Left forelimb (tissue), 1 donor: ENCODE measurements around the gene GPR183.

Experiments used
- DNase-seq: peaks from one replicate; pipeline ENCODE4 v3.0.0-alpha.2; 2018; ENCODE audit warnings: low spot score

The GPR183 gene

DNA sequence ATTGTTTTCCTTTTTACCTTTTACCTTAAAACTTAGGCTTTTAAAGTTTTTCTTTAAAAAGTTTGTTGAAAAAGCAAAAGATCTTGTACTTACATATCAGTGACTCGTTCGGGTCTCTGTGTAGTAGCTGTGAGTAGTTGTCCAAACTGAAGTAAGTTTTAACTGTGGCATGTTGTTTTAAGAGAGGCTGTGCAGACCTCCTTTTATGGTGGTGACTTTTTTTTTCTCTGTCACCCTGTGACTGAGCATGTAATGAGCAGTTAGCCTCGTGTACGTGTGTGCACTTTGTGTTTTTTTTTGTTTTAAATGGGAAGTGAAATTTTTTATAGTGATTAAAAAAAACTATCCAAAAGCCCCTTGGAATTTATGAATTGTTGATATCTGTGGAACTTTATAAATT is at the start of gene GPR183:
Gene GPR183 (minus strand): TSS at position 153 of the 400 bp plus-strand sequence. CDS start 11,254 bp downstream, outside the sequence.
- DNase-seq, result no peak

DNA sequence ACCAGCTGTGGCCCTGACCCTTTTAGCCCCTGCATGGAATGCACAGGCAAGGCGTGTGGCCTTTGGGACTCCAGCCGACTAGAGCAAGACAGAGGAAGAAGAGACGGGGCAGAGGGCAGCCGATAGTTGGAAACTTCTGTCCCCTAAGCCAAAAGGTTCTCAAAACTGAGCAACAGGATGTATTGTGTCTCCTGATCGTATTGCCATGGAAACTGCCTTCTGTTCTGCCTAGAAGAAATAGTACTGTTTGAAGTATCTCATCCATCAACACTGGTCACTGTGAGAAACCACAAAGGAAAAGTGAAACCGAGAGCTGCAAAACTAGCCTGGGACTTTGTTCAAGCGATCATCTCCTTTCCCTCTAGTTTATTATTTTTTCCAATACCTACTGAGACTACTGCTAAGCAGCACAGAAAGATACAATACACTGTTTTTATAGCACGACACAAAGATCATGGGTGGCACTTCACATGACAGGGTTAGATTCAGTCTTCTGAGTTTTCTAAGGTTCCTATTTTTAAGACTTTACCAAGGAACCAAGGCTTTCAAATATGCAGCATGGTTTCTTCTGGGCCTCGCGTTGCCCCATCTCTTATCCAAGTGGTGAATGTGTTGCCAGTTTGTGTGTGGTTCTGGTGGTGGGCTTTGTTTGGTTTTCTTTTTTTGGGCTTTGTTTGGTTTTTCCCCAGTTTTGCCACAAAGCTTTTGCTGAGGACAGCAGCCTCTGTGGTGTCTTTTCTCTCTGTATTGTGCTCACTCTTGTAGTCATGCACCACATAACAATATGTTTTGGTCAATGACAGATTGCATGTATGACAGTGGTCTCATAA is 49.3 kb upstream of the GPR183 start:
- DNase-seq, result no peak

- no peak for DNase-seq
These were observed 48.7 kb upstream of the GPR183 start for GRCh38 chr13:99356012-99356261.

DNA sequence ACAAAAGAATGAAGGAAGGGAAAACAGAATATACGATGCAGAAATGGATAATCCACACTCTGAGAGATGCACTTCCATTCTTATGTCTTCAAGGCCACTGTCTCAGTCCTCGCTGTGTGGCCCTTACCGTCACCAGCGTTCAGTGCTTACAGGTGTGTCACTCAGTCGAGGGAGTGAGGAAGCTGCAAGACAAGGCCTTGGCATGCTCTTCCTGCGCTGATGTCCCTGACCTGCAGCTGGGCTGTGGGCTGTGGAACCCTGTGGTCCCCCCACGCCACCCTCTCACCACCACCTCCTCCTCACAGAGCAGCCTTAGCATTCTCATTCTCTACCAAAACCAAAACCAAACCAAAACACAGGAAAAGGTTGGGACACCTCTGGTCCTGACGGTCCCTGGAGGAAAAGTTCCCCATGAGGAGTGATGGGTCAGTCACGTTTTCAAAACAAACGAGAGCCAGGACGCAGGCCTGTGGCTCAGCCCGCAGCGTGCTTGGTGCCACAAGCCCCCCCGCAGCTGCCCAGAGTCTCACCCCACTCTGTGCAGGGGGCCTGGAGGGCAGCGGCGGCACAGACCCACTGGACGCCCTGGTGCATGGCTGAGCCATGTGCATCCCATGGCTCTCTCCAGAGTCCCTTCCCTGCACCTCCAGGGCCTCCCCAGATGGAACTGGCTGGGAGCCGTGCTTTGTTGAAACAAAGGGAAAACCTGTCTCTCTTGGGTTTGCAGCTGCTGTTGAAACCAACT is 48.2 kb upstream of the GPR183 start:
- DNase-seq, result no peak

- DNase-seq, result no peak
These were observed 47.3 kb upstream of the GPR183 start for GRCh38 chr13:99354371-99354951.

DNA sequence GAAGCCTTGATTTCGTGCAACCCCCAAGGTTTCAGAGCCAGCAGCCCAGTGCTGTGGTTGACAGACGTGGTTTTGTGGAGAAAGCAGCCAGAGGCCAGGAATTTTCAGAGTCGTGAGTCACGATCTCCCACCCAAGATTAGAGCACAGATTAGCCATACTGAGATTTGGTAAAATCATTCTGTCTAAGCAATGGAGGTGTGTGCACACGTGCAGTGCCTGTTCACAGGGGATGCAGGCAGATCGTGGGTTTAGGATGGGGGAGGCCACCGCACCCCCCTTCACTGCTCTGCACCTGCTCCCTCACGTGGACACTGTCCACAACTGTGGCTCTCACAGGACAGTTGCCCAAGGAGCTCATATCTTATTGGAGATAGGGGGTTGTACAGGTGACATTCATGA is 46.6 kb upstream of the GPR183 start:
- no peak for DNase-seq

DNA sequence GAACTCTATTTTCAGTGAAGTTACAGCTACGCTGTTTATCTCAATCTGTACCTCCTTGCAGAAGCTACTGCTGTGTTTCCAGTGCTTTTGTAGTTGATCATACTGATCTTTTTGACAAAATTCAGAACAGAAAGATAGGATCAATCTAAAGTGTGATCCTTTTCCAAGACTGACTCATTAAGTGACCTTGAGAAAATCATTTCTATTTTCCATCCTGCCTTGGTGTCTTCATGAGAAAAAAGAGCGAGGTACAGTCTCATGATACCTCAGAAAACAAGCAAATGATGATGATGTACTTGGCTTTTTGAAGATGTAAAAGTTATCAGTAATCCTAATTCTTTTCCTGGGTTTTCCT is 46.0 kb upstream of the GPR183 start:
- DNase-seq, result no peak

DNA sequence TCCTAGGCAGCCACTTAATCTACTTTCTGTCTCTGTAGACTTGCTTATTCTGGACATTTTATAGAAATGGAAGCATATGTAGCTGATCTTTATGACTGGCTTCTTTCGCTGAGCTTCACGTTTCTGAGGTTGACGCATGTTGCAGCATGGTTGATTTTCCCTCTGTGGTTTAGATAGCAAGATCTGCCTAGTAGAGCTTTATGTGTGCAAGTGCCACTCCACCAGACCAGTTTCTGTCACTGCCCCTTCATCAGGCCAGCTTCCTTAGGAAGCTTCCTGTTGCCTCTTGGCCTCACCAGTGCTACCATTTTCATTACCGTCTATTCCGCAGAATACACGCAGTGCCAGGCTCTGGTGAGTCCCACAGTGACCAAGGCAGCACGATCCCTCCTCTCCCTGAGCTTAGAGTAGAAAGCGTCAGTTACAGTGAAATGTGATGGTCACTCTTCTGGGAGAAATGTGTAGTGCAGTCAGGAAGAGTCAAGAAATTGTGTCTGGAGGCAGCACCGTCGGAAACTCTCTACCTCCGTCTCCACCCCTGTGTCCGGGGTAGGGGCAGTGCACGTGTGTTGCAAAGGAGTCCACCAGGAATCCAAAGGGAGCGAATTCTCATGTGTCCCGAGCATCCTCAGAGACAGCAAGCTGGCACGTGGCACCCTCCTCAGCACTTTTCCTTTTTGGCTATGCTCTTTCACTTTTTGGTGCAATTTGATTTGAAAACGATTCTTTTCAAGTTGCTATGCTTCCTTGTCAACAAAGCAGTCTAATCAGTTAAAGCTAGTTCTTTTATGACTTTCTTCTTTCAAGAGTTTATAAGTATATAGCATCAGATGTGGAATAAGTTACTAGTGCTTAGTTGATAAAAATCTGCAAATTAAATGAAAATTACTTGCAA is 45.4 kb upstream of the GPR183 start:
- DNase-seq, result no peak

GRCh38 chr13:99351772-99352171 is 44.6 kb upstream of the GPR183 start:
- DNase-seq, result no peak

GRCh38 chr13:99350191-99350590 is 43.0 kb upstream of the GPR183 start:
- DNase-seq, result no peak

GRCh38 chr13:99347911-99348451 is 40.8 kb upstream of the GPR183 start:
- no peak for DNase-seq

DNA sequence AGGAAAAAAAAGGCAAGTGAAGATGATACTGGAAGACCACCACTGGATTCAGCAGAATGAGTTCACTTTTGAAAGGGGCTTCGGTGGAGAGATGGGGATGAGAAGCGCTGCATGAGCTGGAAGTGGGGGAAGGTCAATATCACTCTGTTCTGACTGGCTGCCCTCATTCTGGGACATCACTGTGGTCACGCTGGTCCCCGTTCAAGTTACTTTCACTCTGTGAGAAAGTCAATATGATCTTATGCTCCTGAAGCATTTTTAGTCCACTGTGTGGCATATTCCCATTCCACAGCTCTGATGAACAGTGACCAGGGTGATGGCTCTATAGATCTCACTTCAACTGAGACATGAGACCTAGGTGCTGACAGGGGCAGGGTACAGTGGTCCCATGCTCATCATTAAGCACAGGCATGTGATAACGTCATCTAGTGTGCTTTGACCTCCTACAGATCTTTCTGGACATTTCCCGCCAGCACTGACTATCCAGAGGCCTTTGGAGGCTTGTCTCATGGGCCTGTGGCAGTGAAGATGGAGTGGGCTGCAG is 40.2 kb upstream of the GPR183 start:
- no peak for DNase-seq

GRCh38 chr13:99346335-99347042 is 39.3 kb upstream of the GPR183 start:
- no peak for DNase-seq

- no peak for DNase-seq
These were observed 38.1 kb upstream of the GPR183 start for GRCh38 chr13:99345345-99345744.

DNA sequence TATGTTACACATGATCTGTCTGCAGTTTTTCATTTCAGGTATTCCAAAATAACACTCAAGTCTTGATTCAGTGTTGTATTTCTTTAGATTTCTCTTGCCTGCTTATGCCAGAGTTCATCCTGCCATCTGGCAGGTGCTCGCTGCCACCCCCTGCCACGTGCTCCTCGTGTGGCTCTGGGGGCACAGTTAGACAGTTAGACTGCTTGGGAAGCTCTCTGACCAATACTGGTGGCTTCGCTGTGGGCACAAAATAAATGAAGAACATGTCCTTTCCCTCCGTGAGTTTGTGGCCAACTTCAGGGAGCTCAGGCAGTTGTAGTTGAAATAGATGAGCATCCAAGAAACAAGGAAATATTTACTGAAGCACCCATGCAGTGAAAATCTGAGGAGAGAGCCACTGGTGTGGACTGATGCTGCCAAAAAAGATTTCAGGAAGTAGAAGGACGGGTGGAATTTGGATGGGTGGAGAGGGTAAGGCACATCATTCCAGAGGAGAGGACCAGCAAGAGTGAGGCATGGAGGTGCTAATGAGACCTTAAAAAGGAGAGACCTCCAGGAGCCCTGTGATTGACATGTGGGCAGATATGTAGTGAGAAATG is 37.5 kb upstream of the GPR183 start:
- no peak for DNase-seq

GRCh38 chr13:99342723-99343315 is 35.6 kb upstream of the GPR183 start:
- DNase-seq, result no peak

GRCh38 chr13:99341969-99342722 is 34.9 kb upstream of the GPR183 start:
- no peak for DNase-seq

GRCh38 chr13:99340638-99341037 is 33.4 kb upstream of the GPR183 start:
- DNase-seq, result no peak

DNA sequence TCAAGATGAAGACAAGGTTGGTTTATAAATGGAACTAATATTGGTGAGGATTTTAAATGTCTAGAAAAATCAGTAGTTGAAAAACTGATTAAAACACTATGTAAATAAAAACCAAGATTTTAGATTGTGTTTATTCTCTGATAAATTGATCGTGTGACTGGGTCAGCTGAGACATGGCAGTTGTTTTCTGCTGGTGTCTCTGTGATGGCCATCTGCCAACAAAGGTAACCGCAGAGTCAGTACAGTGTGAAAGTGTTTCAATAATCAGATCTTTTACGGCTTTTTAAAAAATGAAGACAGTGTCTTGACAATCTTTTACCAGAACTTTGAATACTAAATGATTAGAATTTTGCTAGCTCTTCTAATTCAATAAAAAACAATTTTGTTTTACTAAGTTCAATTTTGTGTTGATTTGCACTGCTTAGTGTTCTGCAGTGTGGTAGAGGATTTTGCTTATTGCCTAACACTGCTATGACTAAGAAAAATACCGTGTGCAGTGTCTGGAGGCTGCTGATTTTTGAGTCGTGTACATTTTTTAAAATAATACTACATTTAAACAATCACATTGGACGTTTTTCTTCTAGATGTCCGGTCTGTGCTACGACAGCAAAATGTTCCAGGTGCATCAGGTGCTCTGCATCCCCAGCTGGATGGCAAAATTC is 32.7 kb upstream of the GPR183 start:
- DNase-seq, result no peak
